ENCODE measurements around the gene TBC1D4. TPM values are rescaled to one million over a fixed set of nuclear protein-coding genes. Genes with fewer than 3 reads are reported as not detected.

TBC1D4 gene
- total RNA-seq, 1 donor from 2014 or later, result 4.8 TPM

DNA sequence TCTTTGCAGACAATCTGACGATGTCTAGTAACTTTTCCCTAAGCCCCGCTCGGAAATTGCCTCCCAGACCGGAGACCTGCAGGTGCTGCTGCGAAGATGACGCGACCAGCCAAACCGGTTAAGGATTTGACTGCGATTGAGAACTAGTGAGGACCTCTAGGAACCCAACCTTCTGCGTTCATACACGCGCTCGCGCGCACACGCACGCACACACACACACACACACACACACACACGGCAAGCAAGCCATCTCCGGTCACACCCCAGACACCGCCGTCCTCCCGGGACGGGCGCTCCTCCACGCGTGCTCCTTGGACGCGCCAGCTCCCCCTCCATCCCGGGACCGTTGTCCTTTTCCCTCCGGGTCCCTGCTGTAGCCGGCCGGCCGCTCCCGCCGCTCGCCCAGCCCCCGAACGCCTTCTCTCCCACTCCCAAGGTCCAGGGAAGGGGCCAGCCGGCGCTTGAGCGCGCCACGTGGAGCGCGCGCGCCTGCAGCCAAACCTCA is 1.2 kb downstream of the TBC1D4 start:
- Mint-ChIP-seq H3K27ac (ENCODE audit: unreplicated experiment) (peak overlapping the region; percentile 68), H3K4me1 (ENCODE audit: low read depth, unreplicated experiment) (peaks cover 4% of the 10 kb centered on the region), H3K4me3 (ENCODE audit: unreplicated experiment) (peak overlapping the region; percentile 96), H3K9me3 (ENCODE audit: unreplicated experiment) (peaks cover 3% of the 10 kb centered on the region), H3K27me3 (ENCODE audit: unreplicated experiment) (peaks cover 7% of the 10 kb centered on the region), H3K36me3 (ENCODE audit: unreplicated experiment) (no peaks in the 10 kb centered on the region)
- TF ChIP-seq, protein P1, sequence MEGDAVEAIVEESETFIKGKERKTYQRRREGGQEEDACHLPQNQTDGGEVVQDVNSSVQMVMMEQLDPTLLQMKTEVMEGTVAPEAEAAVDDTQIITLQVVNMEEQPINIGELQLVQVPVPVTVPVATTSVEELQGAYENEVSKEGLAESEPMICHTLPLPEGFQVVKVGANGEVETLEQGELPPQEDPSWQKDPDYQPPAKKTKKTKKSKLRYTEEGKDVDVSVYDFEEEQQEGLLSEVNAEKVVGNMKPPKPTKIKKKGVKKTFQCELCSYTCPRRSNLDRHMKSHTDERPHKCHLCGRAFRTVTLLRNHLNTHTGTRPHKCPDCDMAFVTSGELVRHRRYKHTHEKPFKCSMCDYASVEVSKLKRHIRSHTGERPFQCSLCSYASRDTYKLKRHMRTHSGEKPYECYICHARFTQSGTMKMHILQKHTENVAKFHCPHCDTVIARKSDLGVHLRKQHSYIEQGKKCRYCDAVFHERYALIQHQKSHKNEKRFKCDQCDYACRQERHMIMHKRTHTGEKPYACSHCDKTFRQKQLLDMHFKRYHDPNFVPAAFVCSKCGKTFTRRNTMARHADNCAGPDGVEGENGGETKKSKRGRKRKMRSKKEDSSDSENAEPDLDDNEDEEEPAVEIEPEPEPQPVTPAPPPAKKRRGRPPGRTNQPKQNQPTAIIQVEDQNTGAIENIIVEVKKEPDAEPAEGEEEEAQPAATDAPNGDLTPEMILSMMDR (IDR thresholded peaks at IDR 0.05; ENCODE audit: partially characterized antibody, unreplicated experiment), result no peak
- DNase-seq, result peak; percentile 54

DNA sequence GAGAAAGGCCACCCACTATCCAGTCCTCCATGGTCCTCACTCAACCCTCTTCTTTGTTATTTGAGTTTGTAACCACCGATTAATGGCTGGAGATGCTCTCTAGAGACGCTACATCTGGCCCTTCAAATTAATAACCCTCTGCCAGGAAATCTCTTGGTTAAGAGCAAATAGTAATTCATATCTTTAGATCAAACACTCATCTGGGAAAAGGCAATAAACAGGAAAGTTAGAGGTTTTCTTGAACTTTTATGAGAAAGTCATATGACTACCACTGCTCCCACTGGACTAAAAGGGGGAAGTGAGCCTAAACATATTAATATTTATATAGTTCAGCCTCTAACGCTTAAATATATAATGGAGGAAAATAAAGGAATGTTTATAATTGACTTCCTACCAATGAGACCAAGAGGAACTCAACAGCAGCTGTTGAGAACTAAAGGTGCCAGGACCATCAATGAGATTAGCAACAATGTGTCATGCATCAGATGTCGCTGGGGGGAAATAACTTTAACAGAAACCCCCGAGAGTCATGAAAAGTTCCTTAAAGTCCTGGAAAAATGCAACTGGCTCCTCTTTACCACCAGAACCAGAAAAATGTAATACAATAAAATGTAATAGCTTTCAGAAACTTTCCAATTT is 2.7 kb downstream of the TBC1D4 start:
- H3K27ac Mint-ChIP-seq (ENCODE audit: unreplicated experiment), result no peak overlapping the region
- H3K36me3 Mint-ChIP-seq (ENCODE audit: unreplicated experiment), result no peaks in the 10 kb centered on the region
- H3K4me1 Mint-ChIP-seq (ENCODE audit: low read depth, unreplicated experiment), result peaks cover 4% of the 10 kb centered on the region
- peaks cover 7% of the 10 kb centered on the region for H3K27me3 Mint-ChIP-seq (ENCODE audit: unreplicated experiment)
- H3K9me3 Mint-ChIP-seq (ENCODE audit: unreplicated experiment), result peaks cover 3% of the 10 kb centered on the region
- H3K4me3 Mint-ChIP-seq (ENCODE audit: unreplicated experiment), result no peak overlapping the region
- no peak for DNase-seq
- TF ChIP-seq, protein P1 (IDR thresholded peaks at IDR 0.05; ENCODE audit: partially characterized antibody, unreplicated experiment), result no peak

DNA sequence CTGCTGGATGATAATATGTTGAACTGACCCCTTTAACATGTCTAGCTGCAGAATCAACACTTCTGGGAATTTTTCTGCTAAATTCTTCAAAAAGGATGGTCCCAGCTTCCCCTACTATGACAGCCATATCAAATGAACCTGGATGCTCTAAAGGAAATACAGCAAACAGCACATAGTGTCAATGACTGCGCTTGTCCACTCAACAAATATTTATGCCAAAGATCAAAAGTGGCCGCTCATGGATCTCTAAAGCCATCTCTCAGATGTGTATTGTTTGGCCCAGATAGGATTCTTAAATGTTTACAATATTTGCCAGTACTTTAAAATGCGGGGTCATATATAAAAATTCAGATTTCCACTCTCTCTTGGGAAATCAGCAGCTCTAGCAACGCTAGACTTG is 3.3 kb downstream of the TBC1D4 start:
- TF ChIP-seq, protein P1 (IDR thresholded peaks at IDR 0.05; ENCODE audit: partially characterized antibody, unreplicated experiment), result no peak
- peaks cover 4% of the 10 kb centered on the region for H3K4me1 Mint-ChIP-seq (ENCODE audit: low read depth, unreplicated experiment)
- peaks cover 3% of the 10 kb centered on the region for H3K9me3 Mint-ChIP-seq (ENCODE audit: unreplicated experiment)
- no peak overlapping the region for H3K4me3 Mint-ChIP-seq (ENCODE audit: unreplicated experiment)
- peaks cover 7% of the 10 kb centered on the region for H3K27me3 Mint-ChIP-seq (ENCODE audit: unreplicated experiment)
- no peaks in the 10 kb centered on the region for H3K36me3 Mint-ChIP-seq (ENCODE audit: unreplicated experiment)
- H3K27ac Mint-ChIP-seq (ENCODE audit: unreplicated experiment), result no peak overlapping the region
- no peak for DNase-seq

DNA sequence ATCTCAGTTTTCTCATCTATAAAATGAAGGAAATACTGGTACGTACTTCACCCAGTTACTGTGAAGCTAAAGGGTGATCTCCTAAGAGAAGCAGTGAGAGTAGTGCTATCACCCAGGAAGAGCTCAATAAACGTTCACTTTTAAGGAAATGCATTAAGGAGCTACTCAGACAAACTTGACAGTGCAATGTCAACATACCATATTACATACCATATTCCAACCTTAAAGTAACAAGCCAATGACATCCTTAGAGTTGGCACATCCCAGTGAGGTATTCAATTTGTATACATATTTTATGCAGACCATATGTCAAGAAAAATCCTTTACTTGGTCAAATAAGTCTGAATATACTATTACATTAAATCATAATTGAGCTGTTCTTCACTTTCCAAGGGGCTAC is 7.0 kb downstream of the TBC1D4 start:
- no peak overlapping the region for H3K4me3 Mint-ChIP-seq (ENCODE audit: unreplicated experiment)
- no peaks in the 10 kb centered on the region for H3K9me3 Mint-ChIP-seq (ENCODE audit: unreplicated experiment)
- no peak overlapping the region for H3K27ac Mint-ChIP-seq (ENCODE audit: unreplicated experiment)
- no peaks in the 10 kb centered on the region for H3K36me3 Mint-ChIP-seq (ENCODE audit: unreplicated experiment)
- no peak for DNase-seq
- peaks cover 2% of the 10 kb centered on the region for H3K27me3 Mint-ChIP-seq (ENCODE audit: unreplicated experiment)
- no peaks in the 10 kb centered on the region for H3K4me1 Mint-ChIP-seq (ENCODE audit: low read depth, unreplicated experiment)
- TF ChIP-seq, protein P1 (IDR thresholded peaks at IDR 0.05; ENCODE audit: partially characterized antibody, unreplicated experiment), result no peak

DNA sequence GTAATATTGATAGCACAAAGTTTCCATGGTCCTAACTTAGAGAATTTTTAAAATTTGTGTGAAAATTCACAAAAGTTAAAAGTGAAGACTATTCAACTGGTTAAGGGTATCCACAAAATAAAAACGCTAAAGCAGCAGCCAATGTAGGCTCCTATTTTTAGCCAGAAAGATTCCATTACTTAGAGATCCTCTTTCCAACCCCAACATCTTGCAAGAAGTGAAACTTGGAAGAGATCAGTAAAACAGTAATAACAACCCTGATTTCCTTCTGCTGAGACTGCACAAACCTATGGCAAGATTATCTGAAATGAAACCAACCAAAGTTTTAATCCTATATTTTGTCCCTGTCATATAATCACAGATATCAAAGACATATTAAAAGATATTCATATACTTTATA is 8.5 kb downstream of the TBC1D4 start:
- H3K4me1 Mint-ChIP-seq (ENCODE audit: low read depth, unreplicated experiment), result no peaks in the 10 kb centered on the region

More for the DNA sequence above, 8.5 kb downstream of the TBC1D4 start:
- Mint-ChIP-seq H3K9me3 (ENCODE audit: unreplicated experiment) (no peaks in the 10 kb centered on the region), H3K4me3 (ENCODE audit: unreplicated experiment) (no peak overlapping the region), H3K36me3 (ENCODE audit: unreplicated experiment) (no peaks in the 10 kb centered on the region), H3K27me3 (ENCODE audit: unreplicated experiment) (peaks cover 2% of the 10 kb centered on the region), H3K27ac (ENCODE audit: unreplicated experiment) (no peak overlapping the region)
- DNase-seq, result no peak
- TF ChIP-seq, protein P1 (IDR thresholded peaks at IDR 0.05; ENCODE audit: partially characterized antibody, unreplicated experiment), result no peak

All from glutamatergic neuron (in vitro differentiated cells).